Activated gamma-delta T cell treated with anti-CD3 and anti-CD28 coated beads, Interleukin-2, amount 50 U/mL, for 16 hours (primary cell): ENCODE measurements around the gene ANKH.

Source experiments
- DNase-seq: peaks from one replicate; pipeline ENCODE4 v3.0.0-alpha.2; 2020; ENCODE audit warnings: low read depth

Gene ANKH

GRCh38 chr5:14735944-14736343, 135.6 kb downstream of the ANKH start:
- no peak for DNase-seq

GRCh38 chr5:14734396-14734795, 137.2 kb downstream of the ANKH start:
- no peak for DNase-seq

- no peak for DNase-seq
These were observed 137.9 kb downstream of the ANKH start for GRCh38 chr5:14733661-14734060.

- DNase-seq, result no peak
These were observed 138.6 kb downstream of the ANKH start for GRCh38 chr5:14732991-14733390.

- DNase-seq, result no peak
These were observed 140.7 kb downstream of the ANKH start for GRCh38 chr5:14730881-14731280.

GRCh38 chr5:14730466-14730865, 141.1 kb downstream of the ANKH start:
- no peak for DNase-seq

GRCh38 chr5:14729448-14730385, 141.9 kb downstream of the ANKH start:
- DNase-seq, result no peak

GRCh38 chr5:14728459-14728938, 143.1 kb downstream of the ANKH start:
- no peak for DNase-seq

GRCh38 chr5:14727928-14728458, 143.6 kb downstream of the ANKH start:
- no peak for DNase-seq

- DNase-seq, result peak; percentile 59
These were observed 144.1 kb downstream of the ANKH start for GRCh38 chr5:14727428-14727865.

GRCh38 chr5:14726066-14726838, 145.3 kb downstream of the ANKH start:
- DNase-seq, result no peak

- no peak for DNase-seq
These were observed 146.9 kb downstream of the ANKH start for GRCh38 chr5:14724633-14725032.

- no peak for DNase-seq
These were observed 147.9 kb downstream of the ANKH start for GRCh38 chr5:14723701-14724132.

- DNase-seq, result no peak
These were observed 148.7 kb downstream of the ANKH start for GRCh38 chr5:14722923-14723322.

- DNase-seq, result no peak
These were observed 149.5 kb downstream of the ANKH start for GRCh38 chr5:14721990-14722656.

- no peak for DNase-seq
These were observed 151.2 kb downstream of the ANKH start for GRCh38 chr5:14720236-14720923.

- DNase-seq, result no peak
These were observed 152.8 kb downstream of the ANKH start for GRCh38 chr5:14718778-14719177.

- no peak for DNase-seq
These were observed 154.5 kb downstream of the ANKH start for GRCh38 chr5:14716755-14717752.

GRCh38 chr5:14715481-14715880, 156.1 kb downstream of the ANKH start:
- DNase-seq, result no peak

- DNase-seq, result no peak
These were observed 156.9 kb downstream of the ANKH start for GRCh38 chr5:14714706-14715105.
